Lower lobe of right lung (tissue), 2 donors: ENCODE results near the gene BPIFB2. TPM values are rescaled to one million over a fixed set of nuclear protein-coding genes. Genes with fewer than 3 reads are reported as not detected.

Experiments
- ATAC-seq, 2 donors: fragments of 200-7000 bp; cut with Tn5 transposase; one replicate each; pipeline ENCODE4 v1.9.1; 2020 to 2022; ENCODE audit warnings: mild to moderate bottlenecking in 2 of 2, moderate library complexity in 2 of 2
- DNase-seq: peaks from one replicate; pipeline ENCODE4 v3.0.0-alpha.2; 2020
- H3K27ac ChIP-seq: fragments of 200-600 bp; one replicate; pipeline ENCODE4 v1.8.0; 2022
- H3K27me3 ChIP-seq: fragments of 200-600 bp; one replicate; pipeline ENCODE4 v1.8.0; 2022; ENCODE audit warnings: low read depth
- H3K36me3 ChIP-seq: fragments of 200-600 bp; one replicate; pipeline ENCODE4 v1.8.0; 2022; ENCODE audit warnings: mild to moderate bottlenecking
- H3K4me1 ChIP-seq: fragments of 200-600 bp; one replicate; pipeline ENCODE4 v1.8.0; 2022
- H3K4me3 ChIP-seq: fragments of 200-600 bp; one replicate; pipeline ENCODE4 v1.8.0; 2022; ENCODE audit warnings: mild to moderate bottlenecking
- H3K9me3 ChIP-seq: fragments of 200-600 bp; one replicate; pipeline ENCODE4 v1.8.0; 2022
- intact Hi-C: fragments of 100-400 bp; cut with DNase I; formaldehyde crosslinking; loops from one replicate; pipeline ENCODE4 v1.11.0; 2022
- total RNA-seq: library from RNA; stranded (reverse); fragmentation: NEBNext Ultra II Directional; extraction: Animal tissue kit (Norgen Biotek cat#: 25700); gene quantifications from one replicate; pipeline ENCODE4 v1.2.1, GENCODE V29; 2021
- TF ChIP-seq, protein P1 (sequence below): fragments of 200-600 bp; IDR thresholded peaks from one replicate; pipeline ENCODE4 v1.8.0; 2022; ENCODE audit warnings: antibody characterized with exemption, mild to moderate bottlenecking
- donor health status: DM: no; HTN: yes; CAD: no; lungs with severe emphysema.

Gene BPIFB2
- total RNA-seq, 1 donor from 2014 or later = 0.21 TPM

DNA sequence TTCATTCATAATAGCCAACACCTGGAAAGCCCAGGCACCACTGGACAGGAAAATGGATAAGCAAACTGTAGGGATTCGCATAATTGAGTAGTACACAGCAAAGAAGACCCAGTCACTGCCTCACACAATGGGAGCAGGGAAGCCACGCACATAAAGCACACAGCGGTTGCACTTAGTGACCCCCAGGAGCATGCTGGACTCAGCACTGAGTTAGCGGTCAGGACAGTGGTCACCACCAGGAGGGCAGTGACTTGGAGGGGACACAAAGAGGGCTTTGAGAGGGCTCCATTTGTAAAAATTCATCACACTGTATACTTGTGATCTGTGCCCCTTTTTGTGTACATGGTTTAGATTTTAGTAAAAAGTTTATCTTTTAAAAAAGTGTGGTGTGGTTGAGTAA is 43.8 kb downstream of the BPIFB2 start:
- Histone ChIP-seq H3K9me3 (no peaks in the 10 kb centered on the region), H3K36me3 (no peaks in the 10 kb centered on the region), H3K4me1 (no peaks in the 10 kb centered on the region), H3K27ac (no peak overlapping the region), H3K4me3 (no peak overlapping the region), H3K27me3 (no peaks in the 10 kb centered on the region)
- intact Hi-C loops = no loop called here
- DNase-seq (no peak), ATAC-seq (no peak)
- TF ChIP-seq, protein P1, sequence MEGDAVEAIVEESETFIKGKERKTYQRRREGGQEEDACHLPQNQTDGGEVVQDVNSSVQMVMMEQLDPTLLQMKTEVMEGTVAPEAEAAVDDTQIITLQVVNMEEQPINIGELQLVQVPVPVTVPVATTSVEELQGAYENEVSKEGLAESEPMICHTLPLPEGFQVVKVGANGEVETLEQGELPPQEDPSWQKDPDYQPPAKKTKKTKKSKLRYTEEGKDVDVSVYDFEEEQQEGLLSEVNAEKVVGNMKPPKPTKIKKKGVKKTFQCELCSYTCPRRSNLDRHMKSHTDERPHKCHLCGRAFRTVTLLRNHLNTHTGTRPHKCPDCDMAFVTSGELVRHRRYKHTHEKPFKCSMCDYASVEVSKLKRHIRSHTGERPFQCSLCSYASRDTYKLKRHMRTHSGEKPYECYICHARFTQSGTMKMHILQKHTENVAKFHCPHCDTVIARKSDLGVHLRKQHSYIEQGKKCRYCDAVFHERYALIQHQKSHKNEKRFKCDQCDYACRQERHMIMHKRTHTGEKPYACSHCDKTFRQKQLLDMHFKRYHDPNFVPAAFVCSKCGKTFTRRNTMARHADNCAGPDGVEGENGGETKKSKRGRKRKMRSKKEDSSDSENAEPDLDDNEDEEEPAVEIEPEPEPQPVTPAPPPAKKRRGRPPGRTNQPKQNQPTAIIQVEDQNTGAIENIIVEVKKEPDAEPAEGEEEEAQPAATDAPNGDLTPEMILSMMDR = no peak

DNA sequence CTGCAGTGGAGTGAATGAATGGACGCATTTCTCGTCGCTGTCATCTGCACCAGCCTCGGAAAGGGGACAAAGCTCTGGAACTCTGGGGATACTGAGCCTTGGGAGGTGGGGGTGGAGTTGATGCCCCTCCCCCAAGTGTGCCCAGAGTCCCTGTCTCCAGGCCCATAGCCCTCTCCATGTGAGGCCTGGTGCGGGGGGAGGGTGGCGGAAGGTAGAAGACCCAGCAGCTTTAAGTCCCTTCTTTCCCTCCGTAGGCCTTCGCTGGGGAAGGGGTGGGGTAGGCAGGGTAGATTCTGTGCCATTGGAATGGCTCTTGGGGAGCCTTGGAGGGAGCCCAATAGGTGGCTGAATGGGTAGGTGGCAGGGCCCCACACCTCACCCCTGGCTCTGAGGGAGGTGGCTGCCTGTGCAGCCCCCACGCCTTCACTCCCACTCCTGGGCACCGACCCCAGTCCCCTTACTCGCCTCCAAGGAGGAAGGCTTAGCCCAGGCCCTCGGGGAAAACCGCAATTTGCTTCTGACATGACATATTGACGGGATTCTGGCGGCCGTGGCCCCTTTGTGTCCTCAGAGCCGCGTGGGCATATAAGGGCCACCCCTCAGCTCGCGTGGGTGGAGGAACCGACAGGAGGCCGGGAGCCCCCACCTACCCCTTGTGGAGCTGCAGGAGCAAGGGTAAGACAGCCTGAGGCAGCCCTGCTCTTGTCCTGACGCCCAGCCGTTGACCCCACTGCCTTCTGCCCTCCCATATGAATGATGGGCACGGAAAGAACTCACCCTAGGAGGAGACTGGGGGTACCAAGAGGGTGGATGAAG is 46.0 kb downstream of the BPIFB2 start, which contains the start of gene BPIFB3:
BPIFB3 (plus strand) TSS at position 613 of the 816 bp plus-strand sequence. CDS start 1,533 bp downstream, outside the sequence.
- DNase-seq = no peak
- Histone ChIP-seq H3K27me3 (no peaks in the 10 kb centered on the region), H3K27ac (no peak within 1 kb of the TSS), H3K36me3 (no peaks in the 10 kb centered on the region), H3K9me3 (no peaks in the 10 kb centered on the region), H3K4me1 (no peaks in the 10 kb centered on the region), H3K4me3 (no peak within 1 kb of the TSS)
- intact Hi-C loops = no loop called here
- TF ChIP-seq, protein P1 = no peak
- ATAC-seq = no peak

DNA sequence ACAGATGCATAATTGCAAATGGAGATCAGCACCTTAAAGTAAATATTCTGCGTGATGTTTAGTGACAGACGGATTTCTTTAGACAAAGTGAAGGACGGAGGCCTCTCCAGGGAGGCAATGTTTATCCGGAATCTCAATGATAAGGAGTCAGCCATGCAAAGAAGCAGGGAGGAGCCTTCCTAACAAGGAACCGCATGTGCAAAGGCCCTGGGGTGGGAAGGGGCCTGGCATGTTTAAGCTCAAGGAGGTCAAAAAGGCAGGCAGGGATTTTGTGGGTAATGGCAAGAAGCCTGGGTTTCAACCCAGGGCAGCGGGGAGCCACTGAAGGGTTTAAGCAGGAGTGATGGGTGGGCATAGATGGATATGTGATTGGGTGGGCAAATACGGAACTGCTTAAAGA is 46.9 kb downstream of the BPIFB2 start:
- intact Hi-C loops = no loop called here

DNA sequence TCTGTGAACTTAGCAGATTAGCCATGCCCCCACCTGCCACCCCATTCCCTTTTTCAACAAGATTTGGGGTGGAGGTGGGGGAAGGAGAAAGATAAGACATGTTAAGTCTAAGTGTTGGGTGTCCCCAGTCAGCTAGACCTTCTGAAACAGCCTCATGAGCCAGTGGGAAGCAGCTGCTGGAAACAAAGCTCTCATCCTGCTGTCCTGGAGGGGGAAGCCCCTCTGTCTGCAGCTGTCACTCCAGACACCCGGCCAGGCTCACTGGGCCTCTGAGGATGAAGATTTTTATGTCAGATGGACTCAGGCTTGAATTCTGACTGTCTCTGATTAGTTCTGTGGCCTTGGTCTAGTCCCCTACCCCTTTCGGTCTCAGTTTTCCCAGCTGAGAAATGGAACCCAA is 47.3 kb downstream of the BPIFB2 start:
- intact Hi-C loops = no loop called here
- DNase-seq (no peak), ATAC-seq (no peak)

More for the DNA sequence above, 46.9 kb downstream of the BPIFB2 start:
- Histone ChIP-seq H3K9me3 (no peaks in the 10 kb centered on the region), H3K27me3 (no peaks in the 10 kb centered on the region), H3K4me3 (no peak overlapping the region), H3K36me3 (no peaks in the 10 kb centered on the region), H3K4me1 (no peaks in the 10 kb centered on the region), H3K27ac (no peak overlapping the region)
- TF ChIP-seq, protein P1 = no peak
- DNase-seq (no peak), ATAC-seq (no peak)

DNA sequence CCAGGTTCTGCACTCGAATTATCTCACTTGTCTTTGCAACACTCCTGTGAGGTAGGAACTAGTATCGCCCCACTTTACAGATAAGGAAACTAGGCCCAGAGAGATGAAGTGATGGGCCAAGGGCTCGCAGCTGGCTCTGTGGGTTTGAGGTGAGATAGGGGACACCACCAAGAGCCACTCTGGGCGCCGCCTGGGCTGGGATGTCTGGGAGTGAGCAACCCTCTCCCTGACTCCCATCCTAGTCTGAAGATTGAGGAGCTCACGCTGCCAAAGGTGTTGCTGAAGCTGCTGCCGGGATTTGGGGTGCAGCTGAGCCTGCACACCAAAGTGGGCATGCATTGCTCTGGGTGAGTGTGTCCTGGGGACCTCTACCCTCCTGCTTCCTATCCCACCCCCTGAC is 51.6 kb downstream of the BPIFB2 start:
- TF ChIP-seq, protein P1 = no peak
- H3K27ac ChIP-seq = no peak overlapping the region
- no peaks in the 10 kb centered on the region for H3K27me3 ChIP-seq
- H3K4me3 ChIP-seq = no peak overlapping the region
- H3K36me3 ChIP-seq = no peaks in the 10 kb centered on the region
- DNase-seq (no peak), ATAC-seq (no peak)
- H3K9me3 ChIP-seq = no peaks in the 10 kb centered on the region
- intact Hi-C loops = no loop called here
- no peaks in the 10 kb centered on the region for H3K4me1 ChIP-seq

More for the DNA sequence above, 47.3 kb downstream of the BPIFB2 start:
- Histone ChIP-seq H3K27ac (no peak overlapping the region), H3K36me3 (no peaks in the 10 kb centered on the region), H3K27me3 (no peaks in the 10 kb centered on the region), H3K4me3 (no peak overlapping the region), H3K9me3 (no peaks in the 10 kb centered on the region), H3K4me1 (no peaks in the 10 kb centered on the region)
- TF ChIP-seq, protein P1 = no peak
